ENCODE data around the gene DAB2IP.

DAB2IP gene

DNA sequence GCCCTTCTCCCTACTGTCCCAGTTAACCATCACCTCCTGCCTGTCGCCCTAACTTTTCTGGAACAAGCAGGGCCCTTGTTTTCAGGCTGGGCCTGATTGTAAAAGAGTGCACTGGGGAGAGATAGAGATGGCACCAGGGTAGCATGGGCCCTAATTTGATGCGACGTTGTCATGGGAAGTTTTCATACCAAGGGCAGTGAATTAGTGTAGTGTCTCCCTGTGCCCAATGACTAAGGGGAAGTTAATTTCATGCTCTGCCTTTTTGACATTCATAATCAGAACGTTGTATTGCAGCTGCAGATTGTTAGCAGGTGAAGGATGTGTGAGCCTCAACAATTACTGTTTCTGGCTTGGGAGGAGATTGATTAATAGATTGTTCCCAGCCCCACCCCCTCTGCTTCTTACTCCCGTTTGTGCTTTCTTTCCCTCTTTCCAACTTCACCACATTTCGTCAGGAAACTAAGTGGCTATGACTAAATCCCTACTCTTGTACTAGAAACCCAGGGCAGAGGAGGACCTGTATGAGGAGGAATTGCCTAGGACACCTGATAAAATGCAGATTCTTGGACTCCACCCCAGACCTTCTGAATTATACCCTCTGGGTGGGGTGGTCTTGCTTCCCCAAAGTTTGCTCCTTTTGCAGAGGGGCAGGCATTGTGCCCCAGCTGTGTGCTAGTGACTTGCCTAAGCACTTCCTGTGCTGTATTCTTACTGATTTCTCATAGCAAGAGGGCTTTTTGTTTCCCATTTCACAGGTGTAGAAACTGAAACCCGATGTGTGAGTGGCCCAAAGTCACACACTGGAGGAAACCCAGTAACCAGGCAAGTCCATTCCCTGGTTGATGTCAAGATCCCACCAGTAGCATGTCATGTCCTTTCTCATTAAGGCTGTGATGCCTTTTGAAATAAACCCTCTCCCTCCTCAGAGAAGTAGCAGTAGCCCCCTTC lies 56.3 kb downstream of the DAB2IP start:
- no peak for DNase-seq

DNA sequence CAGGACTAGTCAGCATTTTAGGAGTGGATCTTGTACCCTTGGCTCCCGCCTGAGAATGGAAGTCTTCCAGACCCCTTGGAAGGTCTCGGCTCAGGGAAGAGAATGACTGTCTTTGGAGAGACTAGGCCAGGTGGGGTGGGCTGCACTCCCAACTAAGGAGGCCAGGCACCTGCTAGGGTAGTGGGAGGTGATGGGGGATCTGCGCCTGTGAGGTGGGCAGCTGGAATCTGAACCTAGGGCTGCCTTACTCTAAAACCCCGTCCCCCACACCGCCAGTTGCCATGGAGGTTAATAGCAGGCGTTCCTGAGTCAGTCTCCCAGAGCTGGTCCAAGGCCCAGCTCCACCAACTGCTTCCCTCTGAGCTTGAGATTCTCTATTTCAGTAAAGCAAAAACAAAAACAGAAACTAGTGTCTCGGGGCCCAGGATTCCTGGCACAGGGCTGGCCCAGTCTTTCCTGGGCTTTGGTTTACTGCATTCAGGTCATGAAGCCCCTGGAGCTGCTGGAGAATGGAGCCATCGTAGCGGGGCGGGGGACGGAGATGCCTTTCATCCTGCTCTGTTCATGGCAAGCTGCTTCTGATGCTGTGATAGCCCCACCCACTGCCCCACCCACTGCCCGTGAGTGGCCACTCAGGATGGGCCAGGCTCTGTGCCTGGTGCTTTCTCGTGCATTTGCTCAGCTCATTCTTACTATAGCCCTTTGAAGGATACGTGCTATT lies 57.5 kb downstream of the DAB2IP start:
- DNase-seq, result no peak

DNA sequence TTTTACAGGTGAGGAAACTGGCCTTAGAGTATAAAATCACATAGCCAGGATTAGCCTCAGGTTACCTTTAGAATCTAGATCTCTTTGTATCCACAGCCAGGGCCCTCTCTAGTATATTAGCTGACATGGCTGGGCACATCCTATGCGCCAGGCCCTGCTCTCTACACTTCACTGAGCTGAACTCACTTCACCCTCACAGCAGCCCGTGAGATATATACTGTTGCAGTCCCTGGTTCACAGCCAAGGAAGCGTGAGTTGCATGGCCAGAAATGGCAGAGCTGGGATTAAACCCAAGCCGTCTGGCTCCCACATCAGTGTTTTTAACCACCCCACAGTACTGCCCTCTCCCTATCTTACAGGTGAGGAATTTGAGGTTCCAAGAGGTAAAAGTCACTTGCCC lies 58.4 kb downstream of the DAB2IP start:
- DNase-seq, result no peak

DNA sequence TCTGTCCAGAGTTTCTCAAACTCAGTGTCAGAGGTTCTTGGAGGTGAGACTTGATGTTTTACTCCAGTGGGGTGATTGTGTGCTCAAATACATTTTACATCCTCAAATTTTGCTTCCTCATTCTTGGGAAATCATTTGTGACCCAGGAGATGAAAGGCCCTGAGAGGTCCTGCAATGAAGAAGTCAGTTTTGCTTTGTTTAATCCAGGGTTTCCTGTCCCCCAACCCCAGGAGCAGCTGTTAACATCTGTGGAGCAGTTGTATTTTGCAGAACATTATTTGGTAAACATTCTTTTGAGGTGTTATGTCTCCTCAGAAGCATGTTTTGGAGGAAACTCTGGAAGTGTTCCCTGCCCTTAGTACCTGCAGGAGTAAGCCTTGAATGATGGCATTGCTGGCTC lies 59.8 kb downstream of the DAB2IP start:
- DNase-seq, result no peak

DNA sequence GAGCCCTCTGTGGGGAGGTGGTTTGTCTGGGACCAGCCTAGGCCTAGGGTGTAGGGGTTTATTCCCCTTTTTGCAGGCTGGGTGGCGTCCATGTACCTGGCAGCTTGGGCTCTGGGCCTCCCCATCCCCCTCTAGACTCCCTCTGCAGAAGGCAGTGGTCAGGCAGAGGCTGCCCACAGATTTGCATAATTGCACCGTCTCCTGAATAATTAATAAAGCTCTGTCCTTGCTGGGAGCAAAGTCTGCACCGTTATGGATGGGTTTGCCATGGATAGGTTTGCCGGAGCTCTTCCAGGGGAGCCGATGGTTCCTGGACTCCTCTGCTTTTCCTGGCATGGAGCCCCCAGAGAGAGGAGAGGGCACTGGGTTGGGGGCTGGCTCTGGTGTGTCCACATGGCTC lies 60.4 kb downstream of the DAB2IP start:
- DNase-seq, result no peak

DNA sequence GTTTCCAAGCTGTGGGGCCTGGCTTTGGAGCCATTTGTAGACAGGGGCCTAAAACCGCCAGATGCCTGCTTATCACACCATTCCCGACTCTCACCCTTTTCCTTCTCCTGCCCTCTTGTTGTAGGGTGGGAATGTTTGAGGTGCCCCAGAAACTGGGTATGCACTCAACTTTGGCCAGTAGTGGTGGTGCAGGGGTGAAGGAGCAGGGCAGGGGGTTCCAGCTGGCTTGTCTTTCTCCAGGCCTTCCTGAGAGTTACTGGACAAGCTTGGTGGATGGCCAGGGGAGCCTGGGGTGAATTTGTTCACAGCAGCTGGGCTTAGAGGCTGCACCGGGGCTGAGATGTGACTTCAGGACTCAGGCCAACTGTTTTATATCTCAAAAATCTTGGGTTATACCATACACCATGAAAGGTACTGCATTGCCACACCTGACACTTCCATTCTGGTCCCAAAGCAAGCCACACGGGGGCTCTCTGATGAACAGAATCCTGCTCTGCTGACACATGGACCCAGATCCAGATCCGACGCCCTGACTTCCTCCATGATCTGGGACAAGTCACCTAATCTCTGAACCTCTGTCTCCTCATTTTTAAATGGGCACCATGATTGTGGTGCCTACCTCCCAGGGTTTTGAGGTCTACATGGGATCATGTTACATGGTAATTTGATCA lies 62.1 kb downstream of the DAB2IP start:
- DNase-seq, result no peak

DNA sequence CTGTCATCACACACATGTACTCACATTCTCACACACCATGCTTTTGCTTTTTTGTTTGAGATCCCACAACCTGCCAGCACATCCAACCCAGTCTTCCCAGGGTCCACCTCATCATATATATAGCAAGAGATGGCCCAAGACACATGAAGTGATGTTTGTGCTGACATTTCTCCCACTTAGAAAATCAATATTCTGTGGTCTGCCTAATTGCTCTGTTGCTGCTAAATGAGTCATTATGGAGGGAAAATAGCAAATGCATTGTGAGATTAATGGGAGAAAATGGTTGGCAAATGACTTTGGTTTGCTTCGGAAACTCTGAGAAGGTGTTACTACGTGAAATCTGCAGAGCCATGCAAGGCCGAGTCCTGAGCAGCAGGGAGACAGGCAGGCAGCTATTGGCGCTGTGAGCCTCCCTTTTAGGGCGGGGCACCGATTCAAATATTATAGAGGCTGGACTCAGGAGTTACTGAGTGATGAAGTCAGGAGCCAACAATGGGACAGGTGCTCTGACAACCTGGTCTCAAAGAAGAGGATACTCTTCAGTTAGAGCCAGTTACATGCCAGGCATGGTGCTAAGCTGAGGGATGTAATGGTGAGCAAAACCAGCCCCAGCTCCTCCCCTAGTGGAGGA lies 62.8 kb downstream of the DAB2IP start:
- DNase-seq, result no peak

DNA sequence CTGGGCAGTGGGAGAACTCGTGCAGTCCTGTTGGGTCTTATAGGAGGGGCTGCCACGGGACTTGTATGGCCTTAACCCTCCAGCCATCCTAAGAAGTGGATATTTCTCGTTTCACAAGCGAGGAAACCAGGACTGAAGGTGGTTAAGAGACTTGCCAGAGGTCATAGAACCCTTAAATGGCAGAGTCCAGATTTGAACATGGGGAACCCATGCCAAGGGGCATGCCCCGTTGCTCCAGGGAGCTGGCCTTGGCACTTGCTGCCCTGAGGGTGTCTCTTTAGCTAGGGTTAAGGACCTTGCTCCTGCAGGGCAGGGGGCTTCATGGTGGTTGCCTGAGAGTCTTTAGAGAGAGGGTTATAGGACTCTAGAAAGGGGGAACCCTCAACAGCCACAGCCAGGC lies 63.4 kb downstream of the DAB2IP start:
- DNase-seq, result no peak

DNA sequence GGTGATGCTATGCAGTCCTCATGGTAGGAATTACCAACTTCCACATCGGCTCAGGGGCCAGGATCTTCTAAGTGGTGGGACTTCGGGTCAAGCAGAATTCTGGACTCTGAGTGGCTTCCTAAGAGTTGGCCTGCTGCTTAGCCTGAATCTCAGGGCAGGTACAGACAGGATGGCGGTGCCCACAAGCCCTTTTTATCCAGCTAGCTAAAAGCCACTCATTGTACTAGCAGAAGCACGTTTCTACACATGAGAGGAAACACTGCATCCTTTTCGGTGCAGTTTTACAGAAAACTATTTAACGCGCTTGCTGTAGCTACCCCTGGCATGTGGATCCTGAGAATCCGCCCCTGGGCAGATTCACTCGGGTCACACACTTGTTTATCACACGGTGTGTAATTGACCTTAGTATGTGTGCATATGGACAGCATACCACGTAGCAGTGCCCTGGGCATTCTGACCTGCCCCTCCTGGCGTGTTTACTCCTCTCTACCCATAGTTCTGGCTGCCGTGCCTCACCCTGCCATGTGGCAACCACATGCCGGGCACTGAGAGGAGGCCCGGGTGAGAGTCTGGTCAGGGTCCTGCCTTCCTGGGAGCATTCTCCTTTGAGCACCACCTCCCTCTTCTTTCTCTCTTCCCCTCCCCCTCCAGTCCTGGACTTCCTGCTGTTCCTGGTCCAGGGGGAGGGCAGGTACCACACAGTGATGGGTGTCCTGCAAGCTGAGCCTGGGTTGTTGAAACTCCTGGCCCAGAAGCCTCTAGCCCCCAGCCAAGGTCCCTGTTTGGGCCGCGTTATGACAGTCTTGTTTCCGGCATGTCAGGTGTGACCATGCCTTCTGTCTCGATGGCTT lies 65.9 kb downstream of the DAB2IP start:
- DNase-seq, result no peak

DNA sequence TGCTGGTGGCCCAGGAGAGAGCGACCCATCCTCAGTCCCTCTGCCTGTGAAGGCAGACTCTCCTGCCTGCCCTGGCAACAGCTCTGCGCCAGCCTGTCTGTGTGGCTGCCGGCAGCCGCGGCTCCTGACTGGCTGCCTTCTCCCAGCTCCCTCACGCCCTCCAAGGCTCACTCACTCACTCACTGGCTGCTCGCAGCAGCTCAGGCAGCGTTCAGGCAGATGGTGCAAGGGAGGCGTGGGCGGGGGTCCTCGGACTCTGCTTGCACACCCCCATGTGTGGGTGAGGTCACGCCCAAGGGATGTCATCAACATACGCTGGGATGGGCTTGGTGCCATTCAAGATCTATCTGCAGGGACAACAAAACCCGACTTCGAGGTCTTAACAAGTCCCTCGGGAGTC lies 66.7 kb downstream of the DAB2IP start:
- DNase-seq, result no peak

DNA sequence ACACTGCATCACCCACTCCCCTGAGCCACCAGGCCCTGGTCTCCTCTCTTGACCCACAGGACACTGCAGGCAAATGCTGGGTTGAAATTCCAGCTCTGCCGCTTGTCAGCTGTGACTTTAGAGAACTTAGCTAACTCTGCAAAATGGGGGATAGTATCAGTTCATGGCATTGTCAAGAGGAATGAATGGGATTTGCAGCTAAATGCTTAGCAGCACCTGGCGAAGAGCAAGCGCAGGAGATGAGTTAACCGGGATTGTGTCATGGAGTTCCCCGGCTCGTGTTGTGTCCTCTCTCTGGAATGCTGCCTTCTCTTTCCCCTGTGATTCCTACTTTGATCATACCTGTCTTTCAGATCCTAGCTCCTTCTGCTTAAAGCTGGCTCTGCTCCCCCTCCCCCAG lies 67.1 kb downstream of the DAB2IP start:
- DNase-seq, result no peak

DNA sequence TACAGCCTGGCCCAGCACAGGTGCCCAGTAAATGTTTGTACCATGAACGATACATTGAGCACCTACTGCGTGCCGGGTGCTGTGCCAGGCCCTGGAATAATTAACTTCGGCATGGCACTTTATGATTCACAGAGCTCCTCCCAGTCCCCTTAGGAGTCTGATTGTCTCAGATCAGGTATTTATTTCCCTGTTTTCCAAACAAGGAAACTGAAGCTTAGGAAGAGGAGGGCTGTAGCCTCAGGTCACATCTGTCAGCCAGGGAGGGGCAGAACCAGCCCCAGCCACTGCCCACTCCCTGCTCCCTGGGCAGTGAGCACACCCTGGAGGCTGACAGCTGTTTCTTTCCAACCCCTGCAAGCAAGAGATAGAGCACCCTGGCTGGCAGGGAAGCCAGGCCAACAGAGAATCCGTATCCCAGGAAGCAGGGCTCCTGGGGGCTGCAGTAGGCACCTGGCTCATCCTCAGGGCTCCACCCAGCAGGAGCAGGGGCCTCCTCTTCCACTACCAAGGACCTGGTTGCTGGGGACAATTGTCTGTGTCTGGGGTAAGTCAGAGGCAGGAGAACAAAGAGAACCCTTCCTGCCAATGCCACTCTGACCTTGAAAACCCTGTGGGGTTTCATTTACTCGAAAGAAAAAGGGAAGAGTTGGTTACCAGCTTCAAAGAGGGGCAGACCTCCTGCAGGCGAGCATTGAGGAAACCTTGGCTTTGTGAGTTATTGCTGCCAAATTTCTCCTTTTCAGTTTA lies 69.0 kb downstream of the DAB2IP start:
- no peak for DNase-seq

DNA sequence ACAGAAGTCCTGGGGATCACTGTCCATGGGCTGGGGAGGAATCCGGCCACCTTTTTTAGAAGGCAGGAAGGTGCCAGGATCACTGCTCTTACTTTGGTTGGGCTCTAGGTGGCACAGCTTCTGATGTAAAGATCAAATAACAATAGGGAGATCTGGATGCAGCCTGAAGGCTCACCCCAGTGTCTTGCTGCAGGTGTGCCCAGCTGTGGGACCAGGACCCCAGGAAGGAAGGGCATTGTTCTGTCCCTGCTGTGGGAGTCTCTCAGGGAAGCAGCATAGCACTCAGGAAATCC lies 69.6 kb downstream of the DAB2IP start:
- DNase-seq, result no peak

DNA sequence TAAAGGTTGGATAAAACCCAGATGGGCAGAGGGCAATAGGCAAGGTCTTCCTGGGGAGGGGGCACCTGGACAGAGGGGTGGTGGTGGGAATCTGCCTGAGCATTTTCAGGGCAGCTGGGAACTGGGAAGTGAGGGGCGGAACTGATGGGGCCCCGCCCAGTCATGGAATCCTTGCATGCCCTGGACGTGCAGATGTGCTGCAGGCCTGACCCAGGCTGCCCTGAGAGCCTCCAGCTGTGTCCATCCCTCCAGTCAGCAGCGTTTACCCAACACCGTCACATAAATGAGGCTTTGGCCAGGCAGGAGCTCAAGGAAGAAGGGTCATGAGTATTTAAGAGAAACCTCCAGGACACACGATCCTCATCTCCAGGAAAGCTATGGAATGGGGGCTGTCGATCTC lies 70.3 kb downstream of the DAB2IP start:
- DNase-seq, result no peak

DNA sequence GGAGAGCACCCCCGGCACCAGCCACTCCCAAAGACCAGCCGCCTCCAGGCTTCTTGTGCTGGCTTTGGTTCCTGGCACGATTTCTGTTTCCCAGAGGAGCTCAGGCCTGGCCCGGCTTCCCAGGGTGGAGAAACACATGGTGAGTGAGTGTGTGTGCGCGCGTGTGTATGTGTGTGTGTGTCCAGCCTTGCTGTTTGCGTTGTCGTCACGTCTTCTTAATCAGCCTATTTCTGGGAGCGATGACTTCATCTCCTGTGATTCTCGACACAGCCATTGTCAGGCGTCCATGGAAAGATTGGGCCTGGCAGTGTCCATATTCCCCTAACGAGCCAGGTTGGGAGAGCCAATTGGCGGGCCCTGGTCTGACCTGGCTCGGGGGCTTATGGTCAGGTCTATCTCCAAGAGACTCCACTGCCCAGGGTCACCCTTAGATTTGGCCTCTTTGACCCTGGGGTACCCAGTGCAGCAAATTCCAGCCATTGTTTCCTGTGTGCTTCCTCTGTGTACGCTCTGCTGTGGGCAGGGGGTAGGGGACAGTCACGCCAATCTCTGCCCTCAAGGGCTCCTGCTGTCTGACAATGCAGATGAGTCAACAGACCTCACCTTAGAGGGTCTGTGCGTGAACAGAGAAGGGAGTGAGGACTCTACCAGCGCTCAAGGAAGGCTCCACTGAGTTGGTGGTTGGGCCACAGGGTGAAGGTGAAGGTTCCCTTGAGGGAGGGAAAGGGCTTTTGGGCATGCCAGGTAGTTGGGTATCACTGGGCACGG lies 73.8 kb downstream of the DAB2IP start:
- no peak for DNase-seq

DNA sequence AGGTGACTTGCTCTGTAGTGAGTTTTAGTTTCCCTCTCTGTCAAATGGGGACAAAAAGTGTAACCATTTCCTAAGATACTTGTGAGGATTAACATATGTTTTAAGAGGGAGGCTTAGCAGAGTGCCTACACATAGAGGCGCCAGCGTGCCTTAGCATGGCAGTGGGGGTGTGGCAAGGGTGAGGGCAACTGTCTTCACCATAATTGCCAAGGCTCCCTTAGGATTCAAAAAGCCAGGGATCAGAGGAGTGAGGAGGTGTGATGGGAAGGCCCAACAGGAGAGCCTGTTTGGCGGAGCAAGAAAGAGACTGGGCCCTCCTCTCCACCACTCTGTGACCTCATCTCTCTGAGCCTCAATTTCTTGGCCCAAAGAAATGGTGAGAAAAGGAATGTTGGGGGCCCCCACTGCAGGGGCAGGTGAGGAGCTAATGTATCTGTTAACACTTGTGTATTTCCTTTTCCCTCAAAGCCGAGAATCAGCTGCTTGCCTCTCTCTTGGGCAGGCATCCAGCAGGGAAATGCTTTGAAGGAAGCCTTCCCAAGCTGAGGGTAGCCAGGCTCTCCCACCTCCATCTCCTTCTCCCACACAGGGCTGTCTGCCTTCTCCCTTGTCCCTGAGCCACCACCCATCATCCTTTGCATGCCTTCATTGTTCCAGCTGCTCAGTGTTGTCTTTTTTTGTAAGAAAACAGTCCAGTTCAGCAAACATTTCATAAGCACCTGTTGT lies 76.0 kb downstream of the DAB2IP start:
- DNase-seq, result no peak

DNA sequence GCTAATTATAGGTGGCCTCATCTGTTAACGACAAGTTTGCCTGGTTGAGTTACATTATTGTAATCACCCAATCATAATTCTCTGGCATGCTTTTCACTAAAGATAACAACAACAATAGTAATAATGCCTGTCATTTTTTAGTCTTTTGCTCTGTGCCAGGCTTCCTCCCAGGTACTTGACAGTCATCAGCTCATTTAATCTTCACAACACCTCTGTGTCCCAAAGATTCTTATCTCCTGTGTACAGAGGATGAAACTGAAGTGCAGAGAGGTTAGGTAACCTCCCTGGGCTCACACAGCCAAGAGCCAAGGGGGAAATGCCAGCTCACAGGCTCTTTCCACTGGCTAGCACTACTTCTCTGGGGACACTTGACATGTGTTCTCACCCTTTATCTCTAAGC lies 77.5 kb downstream of the DAB2IP start:
- DNase-seq, result no peak

DNA sequence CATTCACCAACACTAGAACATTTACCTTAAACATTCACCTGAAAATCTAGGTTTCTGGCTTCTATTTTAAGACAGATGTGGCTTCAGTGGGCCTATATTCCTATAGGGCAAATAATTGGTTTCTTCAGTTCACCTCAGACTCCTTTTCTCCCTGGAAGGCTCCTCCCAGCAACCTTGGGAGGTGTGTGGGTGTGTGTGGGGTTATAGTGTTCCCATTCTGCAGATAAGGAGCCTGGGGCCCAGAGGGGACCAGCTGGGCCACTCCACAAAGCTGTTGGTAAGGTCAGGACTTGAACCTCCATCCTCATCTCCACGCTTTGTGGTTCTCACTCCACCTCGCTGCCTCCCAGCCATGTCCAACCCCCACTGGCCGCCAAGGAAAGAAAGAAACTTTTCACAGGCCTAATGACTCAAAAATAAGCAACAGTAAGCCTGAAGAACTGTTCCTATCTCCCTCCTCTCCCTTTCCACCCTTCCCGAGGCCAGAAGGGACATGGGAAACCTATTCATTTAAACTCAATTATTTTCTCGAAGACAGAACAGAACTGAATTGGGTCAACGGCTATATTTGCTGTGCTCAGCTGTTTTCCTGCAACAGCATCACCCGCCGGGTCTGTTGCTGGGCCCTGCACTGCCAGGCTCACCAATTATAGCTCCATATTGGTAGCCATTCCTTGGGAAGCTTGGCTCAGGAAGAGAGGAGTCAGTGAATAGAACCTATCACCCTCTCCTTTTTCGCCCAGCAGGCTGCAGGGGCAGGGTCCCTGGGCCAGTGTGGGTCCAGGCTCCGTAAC lies 78.5 kb downstream of the DAB2IP start:
- no peak for DNase-seq

DNA sequence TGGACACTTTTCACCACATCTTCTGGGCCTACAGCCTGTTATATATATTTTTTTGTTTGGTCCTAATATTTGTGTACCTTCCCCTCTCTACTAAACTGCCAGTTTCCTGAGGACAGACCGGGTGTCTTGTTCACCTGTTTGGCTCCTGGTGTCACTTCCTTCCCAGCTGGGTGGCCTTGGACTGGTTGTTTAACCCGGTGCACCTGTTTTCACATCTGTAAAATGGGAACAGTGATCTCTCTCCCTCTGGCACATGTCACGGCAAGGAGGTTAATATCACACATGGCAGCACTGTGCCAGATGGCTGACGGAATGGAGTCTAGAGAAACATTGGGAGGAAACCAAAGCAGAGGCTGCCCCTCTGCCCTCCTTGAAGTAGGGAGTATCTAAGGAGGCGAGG lies 79.7 kb downstream of the DAB2IP start:
- DNase-seq, result no peak
